Measurements from ENCODE around the gene CDK2.

CDK2 gene

GRCh38 chr12:55937981-55938380, 28.6 kb upstream of the CDK2 start:
- DNase-seq (ENCODE audit: low read depth in 1 of 2, low spot score in 1 of 2): no peak

DNA sequence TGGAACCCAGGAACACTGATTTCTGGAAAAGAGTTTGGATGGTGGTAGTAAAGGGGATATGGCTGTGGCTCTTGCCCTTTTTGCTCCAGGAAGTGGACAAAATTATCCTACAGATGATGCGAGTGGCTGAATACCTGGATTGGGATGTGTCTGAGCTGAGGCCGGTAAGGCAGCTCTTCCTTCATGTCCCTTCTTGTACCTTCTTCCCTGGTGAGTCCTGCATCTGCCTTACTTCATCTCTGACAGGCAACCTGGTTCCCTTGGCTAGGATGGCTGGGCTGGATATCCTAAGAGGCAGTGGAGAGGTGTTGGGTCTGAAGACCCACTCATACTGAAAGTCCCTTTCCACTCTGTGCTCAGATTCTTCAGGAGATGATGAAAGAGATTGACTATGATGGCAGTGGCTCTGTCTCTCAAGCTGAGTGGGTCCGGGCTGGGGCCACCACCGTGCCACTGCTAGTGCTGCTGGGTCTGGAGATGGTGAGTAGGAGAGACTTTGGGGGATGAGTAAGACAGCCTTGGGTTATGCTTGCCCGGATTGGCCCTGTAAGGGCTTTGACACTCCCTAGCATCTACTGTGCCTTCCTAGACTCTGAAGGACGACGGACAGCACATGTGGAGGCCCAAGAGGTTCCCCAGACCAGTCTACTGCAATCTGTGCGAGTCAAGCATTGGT, 27.7 kb upstream of the CDK2 start:
- no peak for DNase-seq (ENCODE audit: low read depth in 1 of 2, low spot score in 1 of 2)

- DNase-seq (ENCODE audit: low read depth in 1 of 2, low spot score in 1 of 2): peak; percentile 65 to 73
Observed at GRCh38 chr12:55940065-55940732, 26.4 kb upstream of the CDK2 start.

GRCh38 chr12:55942055-55942454, 24.6 kb upstream of the CDK2 start:
- no peak for DNase-seq (ENCODE audit: low read depth in 1 of 2, low spot score in 1 of 2)

- DNase-seq (ENCODE audit: low read depth in 1 of 2, low spot score in 1 of 2): no peak
Observed at GRCh38 chr12:55942577-55943136, 24.0 kb upstream of the CDK2 start.

DNA sequence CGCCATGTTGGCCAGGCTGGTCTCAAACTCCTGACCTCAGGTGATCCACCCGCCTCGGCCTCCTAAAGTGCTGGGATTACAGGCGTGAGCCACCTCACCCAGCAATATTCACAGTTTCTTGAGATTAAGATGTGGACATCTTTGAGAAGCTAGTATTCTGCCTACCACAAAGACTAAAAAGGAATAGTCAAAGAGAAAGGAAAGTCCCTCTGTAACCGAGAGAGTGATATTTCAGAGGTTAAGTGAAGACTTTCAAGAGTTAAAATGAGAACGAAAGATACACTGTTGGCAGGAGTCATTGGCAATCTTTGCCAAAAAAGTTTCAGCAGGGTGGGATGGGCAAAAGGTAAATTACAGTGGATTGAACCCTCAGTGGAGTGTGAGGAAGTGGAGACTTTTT, 20.1 kb upstream of the CDK2 start:
- no peak for DNase-seq (ENCODE audit: low read depth in 1 of 2, low spot score in 1 of 2)

- no peak for DNase-seq (ENCODE audit: low read depth in 1 of 2, low spot score in 1 of 2)
Observed at GRCh38 chr12:55955344-55955743, 11.3 kb upstream of the CDK2 start.

DNA sequence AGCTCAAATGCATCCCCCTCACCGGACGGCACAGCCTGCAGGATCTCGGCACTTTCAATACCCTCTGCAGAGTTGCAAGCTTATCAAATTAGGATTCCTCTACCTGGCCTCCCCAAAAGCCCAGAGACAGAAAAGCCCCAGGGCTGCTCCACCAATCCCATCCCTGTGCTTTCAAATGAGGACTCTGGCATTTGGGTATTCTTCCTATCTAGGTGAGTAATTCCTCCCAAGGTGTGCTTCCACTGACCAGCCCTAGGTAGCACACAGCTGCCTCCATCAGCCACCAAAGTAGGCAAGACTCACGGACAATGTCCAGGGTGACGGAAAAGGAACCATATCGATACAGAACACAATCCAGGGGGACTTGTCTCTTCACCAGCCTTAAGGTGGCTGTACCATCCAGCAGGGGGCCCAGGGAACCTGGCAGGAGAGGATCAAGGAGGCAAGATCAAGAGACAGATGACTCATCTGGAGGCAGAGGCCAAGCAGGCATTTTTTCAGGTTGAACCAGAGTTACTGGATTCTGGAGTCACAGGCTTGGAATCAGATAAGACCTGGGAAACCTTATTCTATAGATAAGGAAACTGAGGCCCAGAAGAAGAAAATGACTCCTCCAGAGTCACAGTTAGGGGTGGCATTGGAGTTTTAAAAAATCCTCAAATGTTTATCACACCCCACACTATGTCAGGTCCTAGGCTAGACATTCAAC, 10.7 kb upstream of the CDK2 start:
- DNase-seq (ENCODE audit: low read depth in 1 of 2, low spot score in 1 of 2): no peak

DNA sequence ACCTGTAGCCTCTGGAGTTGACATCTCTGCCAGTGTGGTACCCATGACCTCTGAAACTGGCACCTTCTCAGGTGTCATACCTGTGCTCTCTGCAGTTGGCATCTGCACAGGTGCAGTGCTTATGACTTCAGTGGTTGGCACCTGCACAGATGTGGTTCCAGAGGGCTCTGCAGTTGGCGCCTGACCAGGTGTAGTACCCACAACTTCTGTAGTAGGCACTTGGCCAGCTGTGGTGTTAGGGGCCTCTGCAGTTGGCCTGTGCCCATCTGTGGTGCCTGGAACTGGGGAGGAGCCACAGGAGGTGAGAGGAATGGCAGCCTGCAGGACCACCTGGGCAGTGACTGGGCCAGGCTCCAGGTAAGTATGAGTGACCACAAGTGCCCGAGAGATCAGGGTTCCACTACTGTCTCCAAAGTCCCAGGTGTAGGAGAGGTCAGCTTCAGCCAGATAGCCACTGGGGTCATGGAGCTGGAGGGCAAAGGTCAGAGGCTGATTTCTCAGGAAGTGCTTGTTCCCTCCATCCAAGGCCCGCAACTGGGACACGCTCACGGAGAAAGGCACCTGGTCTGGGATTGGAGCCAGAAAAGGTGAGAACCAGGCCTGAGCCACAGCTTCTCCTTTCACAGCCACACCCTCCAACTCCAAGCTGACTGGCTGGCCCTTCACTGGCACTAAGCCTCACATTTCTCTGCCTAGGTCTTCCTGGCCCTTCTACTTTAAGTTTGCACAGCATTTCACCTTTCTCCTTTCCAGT, 9.3 kb upstream of the CDK2 start:
- no peak for DNase-seq (ENCODE audit: low read depth in 1 of 2, low spot score in 1 of 2)

- no peak for DNase-seq (ENCODE audit: low read depth in 1 of 2, low spot score in 1 of 2)
Observed at GRCh38 chr12:55963760-55964159, 2.9 kb upstream of the CDK2 start.

- no peak for DNase-seq (ENCODE audit: low read depth in 1 of 2, low spot score in 1 of 2)
Observed at GRCh38 chr12:55965240-55965639, 1.4 kb upstream of the CDK2 start.

DNA sequence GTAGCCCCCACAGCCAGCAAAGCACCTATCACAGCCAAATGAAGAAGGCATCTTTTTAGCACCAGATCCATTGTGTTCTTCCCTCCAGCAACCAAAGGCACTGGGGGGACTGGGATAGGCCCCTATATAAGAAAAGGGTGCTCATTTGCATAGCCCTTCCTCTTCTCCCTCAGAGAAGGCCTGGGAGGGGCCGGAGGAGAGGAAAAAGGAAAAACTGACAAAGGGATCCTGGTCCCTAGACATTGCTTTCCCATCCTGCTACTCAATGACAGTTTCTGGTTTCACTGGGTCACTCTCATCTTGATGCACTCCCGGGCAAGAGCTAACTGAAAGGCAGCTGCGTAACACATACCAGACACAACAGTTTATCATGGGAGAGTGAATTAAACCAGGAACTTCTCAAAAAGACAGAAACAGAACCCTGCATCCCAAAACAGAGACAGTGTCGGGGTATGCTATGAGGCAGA, 656 bp upstream of the CDK2 start, which contains the start of gene PMEL:
PMEL (minus strand) TSS at position 102 of the 467 bp plus-strand sequence; CDS start at position 71, 31 bp downstream.
- no peak for DNase-seq (ENCODE audit: low read depth in 1 of 2, low spot score in 1 of 2)

GRCh38 chr12:55969356-55969755, 2.7 kb downstream of the CDK2 start:
- no peak for DNase-seq (ENCODE audit: low read depth in 1 of 2, low spot score in 1 of 2)

- DNase-seq (ENCODE audit: low read depth in 1 of 2, low spot score in 1 of 2): no peak
Observed at GRCh38 chr12:55970775-55971174, 4.1 kb downstream of the CDK2 start.

GRCh38 chr12:55972042-55972441, 5.4 kb downstream of the CDK2 start:
- no peak for DNase-seq (ENCODE audit: low read depth in 1 of 2, low spot score in 1 of 2)

GRCh38 chr12:55972456-55972855, 5.8 kb downstream of the CDK2 start:
- DNase-seq (ENCODE audit: low read depth in 1 of 2, low spot score in 1 of 2): no peak

- DNase-seq (ENCODE audit: low read depth in 1 of 2, low spot score in 1 of 2): no peak
Observed at GRCh38 chr12:55972911-55973598, 6.4 kb downstream of the CDK2 start.

DNA sequence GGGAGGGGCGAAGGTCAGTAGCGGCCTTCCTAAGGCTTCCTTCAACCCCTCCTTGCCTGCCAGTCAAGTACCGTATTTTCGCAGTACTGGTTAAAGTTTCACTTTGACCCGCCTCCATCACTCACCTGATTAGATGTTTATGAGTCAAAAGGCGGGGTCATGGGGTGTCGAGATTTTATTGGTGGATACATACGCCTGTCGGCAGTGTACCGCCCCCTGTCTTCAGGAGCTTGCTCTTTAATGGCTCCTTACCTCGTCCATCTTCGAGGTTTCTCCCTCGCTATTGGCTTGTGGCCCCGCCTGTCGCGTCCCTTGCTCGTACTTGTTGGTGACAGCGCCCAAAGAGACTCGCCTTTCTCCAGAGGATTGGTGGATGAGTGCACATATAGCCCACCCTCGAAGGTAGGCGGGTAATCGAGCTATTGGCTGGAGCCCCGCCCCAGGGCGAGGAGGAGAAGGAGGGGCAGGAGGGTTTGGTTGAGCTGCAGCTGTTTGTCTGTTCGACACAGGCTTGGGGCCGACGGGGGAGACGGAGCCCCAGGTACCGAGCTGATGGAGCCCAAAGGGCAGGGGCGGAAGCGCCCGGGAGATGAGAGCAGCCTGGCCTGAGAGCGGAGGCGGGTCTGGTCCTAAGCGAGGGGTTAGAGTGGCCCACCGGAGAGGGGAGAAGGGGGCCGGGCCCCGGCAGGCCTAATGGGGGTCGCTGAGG, 7.1 kb downstream of the CDK2 start, which contains the start of gene RAB5B:
RAB5B (plus strand) TSS at position 480 of the 709 bp plus-strand sequence. CDS start 12,883 bp downstream, outside the sequence.
- DNase-seq (ENCODE audit: low read depth in 1 of 2, low spot score in 1 of 2): peak; percentile 90 to 94

DNA sequence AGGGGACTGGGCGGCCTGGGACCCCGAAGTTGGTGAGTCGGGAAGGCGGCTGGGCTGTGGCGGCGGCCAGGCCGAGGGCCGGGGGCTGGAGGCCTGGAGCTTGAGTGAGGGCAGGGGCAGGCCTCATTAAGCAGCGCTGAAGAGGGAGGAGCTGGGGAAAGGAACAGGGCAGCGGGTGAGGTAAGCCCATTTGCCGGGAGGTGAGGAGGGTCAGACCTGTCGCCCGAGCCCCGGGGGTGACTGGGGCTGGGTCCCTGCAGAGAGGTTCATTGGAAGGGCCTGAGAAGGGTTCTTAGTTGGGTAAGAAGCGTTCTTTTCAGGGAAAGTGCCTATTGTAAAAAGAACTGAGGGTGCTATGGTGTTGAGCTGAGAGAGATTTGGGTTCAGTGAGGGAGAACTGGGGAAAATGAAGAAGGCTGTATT, 7.7 kb downstream of the CDK2 start:
- peak in 1 of 2 donors; percentile 21 for DNase-seq (ENCODE audit: low read depth in 1 of 2, low spot score in 1 of 2)

- no peak for DNase-seq (ENCODE audit: low read depth in 1 of 2, low spot score in 1 of 2)
Observed at GRCh38 chr12:55978393-55978792, 11.8 kb downstream of the CDK2 start.
